PC-3 (cell line): ENCODE measurements around the gene LRP5.

Experiments
- EZH2 ChIP-seq: fragments of 300-600 bp; sonication (generic); IDR thresholded peaks from one replicate; pipeline ENCODE4 v1.6.1; 2017; ENCODE audit warnings: antibody characterized with exemption, mild to moderate bottlenecking, low read length; ENCODE audit not compliant: unreplicated experiment
- EZH2phosphoT487 ChIP-seq: fragments of 300-600 bp; sonication (generic); IDR thresholded peaks from 2 replicates; pipeline ENCODE4 v1.6.1; 2018; ENCODE audit warnings: mild to moderate bottlenecking, antibody characterized with exemption, low read length, borderline replicate concordance
- TF ChIP-seq, protein P1 (sequence below): fragments of 300-600 bp; sonication (generic); conservative IDR thresholded peaks from 2 replicates; pipeline ENCODE4 v1.5.1; 2017; ENCODE audit warnings: antibody characterized with exemption, low read depth, mild to moderate bottlenecking, low read length

DNA sequence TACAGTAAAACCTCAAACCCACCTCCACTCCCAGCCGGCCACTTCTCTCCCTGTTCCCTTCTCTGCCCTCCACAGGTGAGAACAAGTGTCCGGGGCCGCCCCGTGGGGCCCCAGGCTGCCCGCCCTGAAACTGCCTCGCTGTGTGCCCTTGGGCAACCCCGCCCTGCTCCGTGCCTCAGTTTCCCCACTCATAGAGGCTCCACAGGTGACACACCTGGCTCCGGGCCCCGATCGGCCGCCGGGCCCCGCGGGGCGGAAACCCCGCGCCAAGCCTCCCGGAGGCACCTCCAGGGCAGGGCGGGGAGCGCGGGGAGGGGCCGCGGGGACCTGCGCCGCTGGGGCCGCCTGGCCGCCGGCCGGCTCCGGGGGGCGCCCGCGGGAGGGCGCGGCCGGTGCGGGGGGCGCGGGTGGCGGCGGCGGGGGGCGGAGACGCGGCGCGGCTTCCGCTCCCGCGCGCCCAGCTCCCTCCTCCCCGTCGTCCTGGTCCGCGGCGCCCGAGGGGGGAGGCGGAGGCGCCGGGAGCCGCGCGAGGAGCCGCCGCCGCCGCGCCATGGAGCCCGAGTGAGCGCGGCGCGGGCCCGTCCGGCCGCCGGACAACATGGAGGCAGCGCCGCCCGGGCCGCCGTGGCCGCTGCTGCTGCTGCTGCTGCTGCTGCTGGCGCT lies at the start of gene LRP5:
- TF ChIP-seq, protein P1, sequence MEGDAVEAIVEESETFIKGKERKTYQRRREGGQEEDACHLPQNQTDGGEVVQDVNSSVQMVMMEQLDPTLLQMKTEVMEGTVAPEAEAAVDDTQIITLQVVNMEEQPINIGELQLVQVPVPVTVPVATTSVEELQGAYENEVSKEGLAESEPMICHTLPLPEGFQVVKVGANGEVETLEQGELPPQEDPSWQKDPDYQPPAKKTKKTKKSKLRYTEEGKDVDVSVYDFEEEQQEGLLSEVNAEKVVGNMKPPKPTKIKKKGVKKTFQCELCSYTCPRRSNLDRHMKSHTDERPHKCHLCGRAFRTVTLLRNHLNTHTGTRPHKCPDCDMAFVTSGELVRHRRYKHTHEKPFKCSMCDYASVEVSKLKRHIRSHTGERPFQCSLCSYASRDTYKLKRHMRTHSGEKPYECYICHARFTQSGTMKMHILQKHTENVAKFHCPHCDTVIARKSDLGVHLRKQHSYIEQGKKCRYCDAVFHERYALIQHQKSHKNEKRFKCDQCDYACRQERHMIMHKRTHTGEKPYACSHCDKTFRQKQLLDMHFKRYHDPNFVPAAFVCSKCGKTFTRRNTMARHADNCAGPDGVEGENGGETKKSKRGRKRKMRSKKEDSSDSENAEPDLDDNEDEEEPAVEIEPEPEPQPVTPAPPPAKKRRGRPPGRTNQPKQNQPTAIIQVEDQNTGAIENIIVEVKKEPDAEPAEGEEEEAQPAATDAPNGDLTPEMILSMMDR = no peak
- TF ChIP-seq EZH2 (no peak), EZH2phosphoT487 (no peak)
